Neural progenitor cell (in vitro differentiated cells): ENCODE measurements around the gene ZRANB3. TPM values are rescaled to one million over a fixed set of nuclear protein-coding genes. Genes with fewer than 3 reads are reported as not detected.

Experiments
- DNase-seq: peaks from one replicate; pipeline ENCODE4 v3.0.0-alpha.2; 2016; ENCODE audit warnings: low spot score
- H2AFZ ChIP-seq: fragments of 200-600 bp; sonication (generic); replicated peaks from 2 replicates; pipeline ENCODE4 v1.6.1; 2016; ENCODE audit warnings: antibody characterized with exemption
- H3F3A ChIP-seq: fragments of 200-600 bp; sonication (generic); 2 replicates; pipeline ENCODE4 v1.6.1; 2016; ENCODE audit warnings: antibody characterized with exemption, low read depth
- H3K27ac ChIP-seq: fragments of 200-600 bp; sonication (generic); 2 replicates; pipeline ENCODE4 v1.5.1; 2016; ENCODE audit warnings: mild to moderate bottlenecking
- H3K27me3 ChIP-seq: fragments of 200-600 bp; sonication (generic); 2 replicates; pipeline ENCODE4 v1.6.1; 2016; ENCODE audit warnings: mild to moderate bottlenecking, moderate library complexity
- H3K36me3 ChIP-seq: fragments of 200-600 bp; sonication (generic); 2 replicates; pipeline ENCODE4 v1.5.1; 2016
- H3K4me1 ChIP-seq: fragments of 200-600 bp; sonication (generic); 2 replicates; pipeline ENCODE4 v1.6.1; 2016; ENCODE audit warnings: mixed run types
- H3K4me2 ChIP-seq: fragments of 200-600 bp; sonication (generic); 2 replicates; pipeline ENCODE4 v1.6.1; 2016
- H3K4me3 ChIP-seq: fragments of 200-600 bp; sonication (generic); 2 replicates; pipeline ENCODE4 v1.5.1; 2016
- H3K79me2 ChIP-seq: fragments of 200-600 bp; sonication (generic); 2 replicates; pipeline ENCODE4 v1.6.1; 2016; ENCODE audit warnings: low read depth
- H3K9ac ChIP-seq: fragments of 200-600 bp; sonication (generic); 2 replicates; pipeline ENCODE4 v1.6.1; 2016
- H3K9me3 ChIP-seq: fragments of 200-600 bp; sonication (generic); 2 replicates; pipeline ENCODE4 v1.5.1; 2016; ENCODE audit warnings: low read depth
- H4K20me1 ChIP-seq: fragments of 200-600 bp; sonication (generic); 2 replicates; pipeline ENCODE4 v1.6.1; 2016; ENCODE audit warnings: low read depth
- H3K27ac Mint-ChIP-seq: 3 replicates; pipeline ENCODE4 v1.8.0; 2021; ENCODE audit warnings: mixed read lengths
- H3K27me3 Mint-ChIP-seq: 2 replicates; pipeline ENCODE4 v1.8.0; 2022; ENCODE audit warnings: low read depth, mild to moderate bottlenecking, inconsistent platforms, moderate library complexity, mixed read lengths; ENCODE audit not compliant: insufficient read depth
- H3K36me3 Mint-ChIP-seq: 3 replicates; pipeline ENCODE4 v1.8.0; 2021; ENCODE audit warnings: mixed read lengths
- H3K4me1 Mint-ChIP-seq: 3 replicates; pipeline ENCODE4 v1.8.0; 2021; ENCODE audit warnings: mixed read lengths
- H3K4me3 Mint-ChIP-seq: 3 replicates; pipeline ENCODE4 v1.8.0; 2021; ENCODE audit warnings: mild to moderate bottlenecking, moderate library complexity, mixed read lengths
- H3K9me3 Mint-ChIP-seq: 3 replicates; pipeline ENCODE4 v1.8.0; 2020; ENCODE audit warnings: mixed read lengths
- CTCF ChIP-seq: fragments of 200-600 bp; sonication (generic); IDR thresholded peaks from 2 replicates; pipeline ENCODE4 v1.5.1; 2017; ENCODE audit warnings: antibody characterized with exemption, mild to moderate bottlenecking
- EZH2 ChIP-seq: fragments of 200-600 bp; sonication (generic); IDR thresholded peaks from 2 replicates; pipeline ENCODE4 v1.6.1; 2017; ENCODE audit warnings: antibody characterized with exemption, mild to moderate bottlenecking, moderate library complexity
- EZH2phosphoT487 ChIP-seq: fragments of 200-600 bp; sonication (generic); IDR thresholded peaks from 2 replicates; pipeline ENCODE4 v1.6.1; 2017; ENCODE audit warnings: antibody characterized with exemption
- total RNA-seq: library from RNA; depleted of rRNA; stranded (reverse); fragments of >200 nt; gene quantifications from 2 replicates; pipeline ENCODE4 v1.2.3, GENCODE V29; 2015; ENCODE audit warnings: low replicate concordance

Gene ZRANB3
- total RNA-seq, 1 donor from 2014 or later = 35.9 TPM

DNA sequence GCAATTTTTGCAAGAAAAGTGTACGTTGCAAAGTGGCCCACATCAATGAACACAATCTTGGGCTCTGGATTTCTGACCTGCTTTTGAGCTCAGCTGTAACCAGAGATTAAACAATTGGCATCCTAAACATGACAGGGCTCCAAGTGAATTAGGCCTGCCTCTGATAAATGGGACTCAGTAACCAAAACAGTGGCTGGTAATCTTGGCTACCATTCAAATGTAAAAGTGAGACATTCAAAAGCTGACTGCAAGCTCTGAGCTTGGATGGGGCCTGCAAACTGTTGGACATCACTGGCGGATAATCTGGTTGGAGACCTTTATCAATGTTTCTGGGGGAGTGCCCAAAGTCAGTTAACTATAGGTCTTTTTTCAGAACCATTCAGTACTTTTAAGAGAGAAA is 318.3 kb downstream of the ZRANB3 start:
- DNase-seq = peak; percentile 37
- H3K9me3 ChIP-seq = no peaks in the 10 kb centered on the region
- H4K20me1 ChIP-seq = no peaks in the 10 kb centered on the region
- H3K27ac ChIP-seq = peak overlapping the region; percentile 86
- H3K4me3 ChIP-seq = no peak overlapping the region
- H3K79me2 ChIP-seq = no peaks in the 10 kb centered on the region
- Mint-ChIP-seq H3K27me3 (no peaks in the 10 kb centered on the region), H3K27ac (no peak overlapping the region), H3K4me3 (no peak overlapping the region), H3K4me1 (peaks cover 7% of the 10 kb centered on the region), H3K36me3 (peaks cover 3% of the 10 kb centered on the region), H3K9me3 (no peaks in the 10 kb centered on the region)
- H3K4me1 ChIP-seq = peaks cover 18% of the 10 kb centered on the region
- TF ChIP-seq EZH2 = no peak
- no peak for TF ChIP-seq CTCF
- no peak for TF ChIP-seq EZH2phosphoT487
- H2AFZ ChIP-seq = peak overlapping the region; percentile 38
- no peaks in the 10 kb centered on the region for H3K36me3 ChIP-seq
- peak overlapping the region; percentile 58 for H3K4me2 ChIP-seq
- H3K9ac ChIP-seq = no peak overlapping the region
- peaks cover 19% of the 10 kb centered on the region for H3F3A ChIP-seq
- no peaks in the 10 kb centered on the region for H3K27me3 ChIP-seq

GRCh38 chr2:135208016-135208415 is 323.0 kb downstream of the ZRANB3 start:
- Mint-ChIP-seq H3K27me3 (peaks cover 2% of the 10 kb centered on the region), H3K4me3 (no peak overlapping the region), H3K36me3 (peaks cover 3% of the 10 kb centered on the region), H3K9me3 (no peaks in the 10 kb centered on the region), H3K27ac (no peak overlapping the region), H3K4me1 (peaks cover 3% of the 10 kb centered on the region)
- DNase-seq = no peak
- H3K27ac ChIP-seq = no peak overlapping the region
- no peak overlapping the region for H3K9ac ChIP-seq
- peaks cover 12% of the 10 kb centered on the region for H3F3A ChIP-seq
- TF ChIP-seq CTCF (no peak), EZH2 (no peak), EZH2phosphoT487 (no peak)
- H4K20me1 ChIP-seq = no peaks in the 10 kb centered on the region
- H3K4me2 ChIP-seq = no peak overlapping the region
- no peaks in the 10 kb centered on the region for H3K79me2 ChIP-seq
- H3K27me3 ChIP-seq = no peaks in the 10 kb centered on the region
- H3K36me3 ChIP-seq = no peaks in the 10 kb centered on the region
- H3K4me1 ChIP-seq = peaks cover 12% of the 10 kb centered on the region
- H2AFZ ChIP-seq = no peak overlapping the region
- no peaks in the 10 kb centered on the region for H3K9me3 ChIP-seq
- H3K4me3 ChIP-seq = no peak overlapping the region

DNA sequence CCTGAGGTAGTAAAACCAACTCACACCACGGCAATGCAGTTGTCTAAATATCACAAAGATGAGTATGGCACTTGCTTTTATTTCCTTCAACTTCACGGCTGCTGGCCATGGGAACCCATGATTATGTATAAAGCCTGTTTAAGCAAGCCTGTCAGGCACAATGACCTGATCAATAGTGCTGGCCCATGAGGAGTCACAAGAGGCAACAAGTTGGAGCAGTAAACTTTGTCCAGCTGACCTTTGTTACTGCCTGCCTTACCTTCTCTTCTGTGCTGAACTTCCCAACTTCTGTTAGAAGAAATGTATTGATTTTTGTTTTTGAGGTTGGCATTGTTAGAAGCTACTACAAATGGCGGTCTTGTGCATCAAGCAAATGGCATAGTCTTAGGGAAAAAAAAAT is 327.1 kb downstream of the ZRANB3 start:
- Histone ChIP-seq H3K27ac (no peak overlapping the region), H3K36me3 (no peaks in the 10 kb centered on the region), H3K9me3 (no peaks in the 10 kb centered on the region), H3K27me3 (no peaks in the 10 kb centered on the region), H4K20me1 (no peaks in the 10 kb centered on the region), H3K4me3 (no peak overlapping the region), H3K4me2 (no peak overlapping the region), H3K79me2 (no peaks in the 10 kb centered on the region), H2AFZ (no peak overlapping the region), H3K9ac (no peak overlapping the region), H3K4me1 (no peaks in the 10 kb centered on the region), H3F3A (no peaks in the 10 kb centered on the region)
- Mint-ChIP-seq H3K4me1 (peaks cover 3% of the 10 kb centered on the region), H3K9me3 (no peaks in the 10 kb centered on the region), H3K36me3 (peaks cover 7% of the 10 kb centered on the region), H3K27me3 (peaks cover 2% of the 10 kb centered on the region), H3K27ac (no peak overlapping the region), H3K4me3 (no peak overlapping the region)
- no peak for DNase-seq
- TF ChIP-seq CTCF (no peak), EZH2 (no peak)

GRCh38 chr2:135202751-135203150 is 328.3 kb downstream of the ZRANB3 start:
- Histone ChIP-seq H3K4me2 (no peak overlapping the region), H3K9ac (no peak overlapping the region)
- H3K36me3 Mint-ChIP-seq = peaks cover 7% of the 10 kb centered on the region

More at GRCh38 chr2:135202751-135203150, 328.3 kb downstream of the ZRANB3 start:
- Mint-ChIP-seq H3K4me3 (no peak overlapping the region), H3K27ac (no peak overlapping the region), H3K27me3 (peaks cover 2% of the 10 kb centered on the region), H3K4me1 (peaks cover 15% of the 10 kb centered on the region), H3K9me3 (no peaks in the 10 kb centered on the region)
- Histone ChIP-seq H3K4me3 (no peak overlapping the region), H4K20me1 (no peaks in the 10 kb centered on the region), H3K27ac (no peak overlapping the region), H3K36me3 (no peaks in the 10 kb centered on the region), H3K4me1 (no peaks in the 10 kb centered on the region), H3F3A (no peaks in the 10 kb centered on the region), H3K27me3 (no peaks in the 10 kb centered on the region), H2AFZ (no peak overlapping the region), H3K79me2 (no peaks in the 10 kb centered on the region), H3K9me3 (no peaks in the 10 kb centered on the region)
- TF ChIP-seq EZH2phosphoT487 = no peak
- TF ChIP-seq EZH2 = no peak
- DNase-seq = no peak
